Spleen (tissue), 11 donors: Measurements from ENCODE around the gene ARMC5. TPM values are rescaled to one million over a fixed set of nuclear protein-coding genes. Genes with fewer than 3 reads are reported as not detected.

ENCODE experiments used
- DNase-seq: peaks from one replicate; pipeline ENCODE4 v3.0.0-alpha.2; 2020
- H3K27ac ChIP-seq, 8 donors: fragments of 200-600 bp; sonication (generic) in 7 of 8; 1 replicate in 4 of 8; 2 replicates in 4 of 8; pipeline versions ENCODE4 v1.5.0 to v1.8.0; 2016 to 2021; ENCODE audit warnings: inconsistent platforms in 4 of 8, mild to moderate bottlenecking in 4 of 8, moderate library complexity in 1 of 8
- H3K27me3 ChIP-seq, 7 donors: fragments of 200-600 bp; sonication (generic) in 6 of 7; replicated peaks in 1 of 7; 1 replicate in 4 of 7; 2 replicates in 3 of 7; pipeline versions ENCODE4 v1.5.0 to v1.8.0; 2016 to 2021; ENCODE audit warnings: inconsistent platforms in 3 of 7, mild to moderate bottlenecking in 1 of 7
- H3K36me3 ChIP-seq, 6 donors: fragments of 200-600 bp; sonication (generic) in 5 of 6; 1 replicate in 4 of 6; 2 replicates in 2 of 6; pipeline versions ENCODE4 v1.5.0 to v1.8.0; 2016 to 2021; ENCODE audit warnings: inconsistent platforms in 2 of 6
- H3K4me1 ChIP-seq, 6 donors: fragments of 200-600 bp; sonication (generic) in 5 of 6; 1 replicate in 3 of 6; 2 replicates in 3 of 6; pipeline versions ENCODE4 v1.5.0 to v1.8.0; 2016 to 2021; ENCODE audit warnings: inconsistent platforms in 3 of 6
- H3K4me3 ChIP-seq, 8 donors: fragments of 200-600 bp; sonication (generic) in 7 of 8; 1 replicate in 4 of 8; 2 replicates in 4 of 8; pipeline versions ENCODE4 v1.5.0 to v1.8.0; 2016 to 2021; ENCODE audit warnings: inconsistent platforms in 4 of 8, mild to moderate bottlenecking in 4 of 8, moderate library complexity in 2 of 8
- H3K9me3 ChIP-seq, 8 donors: fragments of 200-600 bp; sonication (generic) in 7 of 8; 1 replicate in 4 of 8; 2 replicates in 4 of 8; pipeline versions ENCODE4 v1.5.0 to v1.8.0; 2016 to 2021; ENCODE audit warnings: inconsistent platforms in 4 of 8
- CTCF ChIP-seq, 11 experiments: fragments of 200-600 bp in 7 of 11; fragments of 450-650 bp in 4 of 11; sonication (generic) in 4 of 11; IDR thresholded peaks in 8 of 11; conservative IDR thresholded peaks in 3 of 11; 1 replicate in 7 of 11; 2 replicates in 4 of 11; pipeline versions ENCODE4 v1.4.0 to v1.8.0; 2016 to 2021; ENCODE audit warnings: antibody characterized with exemption in 11 of 11, inconsistent platforms in 4 of 11, mild to moderate bottlenecking in 1 of 11
- POLR2A ChIP-seq, 3 donors: fragments of 450-650 bp; IDR thresholded peaks; one replicate each; pipeline ENCODE4 v1.5.1; 2017; ENCODE audit warnings: antibody characterized with exemption in 3 of 3, mild to moderate bottlenecking in 1 of 3
- POLR2AphosphoS5 ChIP-seq, 3 donors: sonication (generic); formaldehyde crosslinking; IDR thresholded peaks; one replicate each; pipeline ENCODE4 v1.5.1; 2017; ENCODE audit warnings: antibody characterized with exemption in 3 of 3
- WGBS, 5 donors: extraction: QIAGEN DNeasy Blood & Tissue Kit in 3 of 5; methylation state at CpG; one replicate each; pipeline versions ENCODE4 v1.1.5 to v1.1.7; 2013 to 2018; 5-methylcytosine and 5-hydroxymethylcytosine counted together
- intact Hi-C: fragments of 100-400 bp; cut with DNase I; formaldehyde crosslinking; loops from one replicate; pipeline ENCODE4 v1.15.0; 2023; ENCODE audit warnings: low total_unique reads
- polyA plus RNA-seq, 3 donors: library from polyadenylated mRNA; stranded (reverse); fragments of 200-250 nt; gene quantifications; one replicate each; pipeline ENCODE4 v1.2.1, GENCODE V29; 2013
- total RNA-seq, 7 donors: library from RNA; depleted of rRNA in 3 of 7; stranded (reverse); fragments of >200 nt in 3 of 7; fragmentation: NEBNext Ultra II Directional in 4 of 7; extraction: Animal tissue kit (Norgen Biotek cat#: 25700) in 4 of 7; gene quantifications; one replicate each; pipeline versions ENCODE4 v1.1.0 to v1.2.1, GENCODE V29; 2016 to 2021
- donor health status: healthy with polysubstance abuse.
- donor health status: DM: no; HTN: no; CAD: no; lungs with moderate emphysema.
- donor health status: DM: no; HTN: no; CAD: no.
- donor health status: Bipolar disorder and iron deficiency.
- donor health status: healthy.
- donor health status: DM: no; HTN: no; CAD: no.
- donor health status: DM: yes; HTN: yes; CAD: no.

Gene ARMC5
- total and polyA plus RNA-seq, 10 donors: 8.8 to 23.5 (median 11.8) TPM

- peak within 1 kb of the TSS; percentile 86 to 98 (median 94) for H3K4me3 ChIP-seq
- H3K36me3 ChIP-seq: peaks cover 0 to 16% (median 0%) of the 10 kb centered on the region in 6 donors
- H3K4me1 ChIP-seq: peaks cover 22 to 69% (median 57%) of the 10 kb centered on the region in 6 donors
- no peaks in the 10 kb centered on the region for H3K9me3 ChIP-seq
- TF ChIP-seq POLR2A (IDR thresholded peaks at IDR 0.05): peak in 2 of 3 donors; percentile 56 to 63
- peak; percentile 95 to 97 (median 97) for TF ChIP-seq POLR2AphosphoS5 (IDR thresholded peaks at IDR 0.05)
- TF ChIP-seq CTCF (IDR thresholded peaks at IDR 0.05 in 8 of 11, conservative IDR thresholded peaks at IDR 0.05 in 3 of 11): no peak
- 0 to 1% (median 0%) methylated on average over 14 to 65 of the region's 65 CpGs for WGBS, 5 donors
- peak; percentile 98 for DNase-seq
- H3K27me3 ChIP-seq: no peaks in the 10 kb centered on the region
- H3K27ac ChIP-seq: peak within 1 kb of the TSS; percentile 91 to 96 (median 93)
- intact Hi-C loops: no loop called here
These were observed 48.8 kb downstream of the ARMC5 start, which contains the start of gene RUSF1 for GRCh38 chr16:31507929-31508705. Gene RUSF1, minus strand, starts transcription at chr16:31508391. Its CDS starts 18 bp downstream, at chr16:31508373.

- Histone ChIP-seq H3K4me1 (peaks cover 22 to 63% (median 53%) of the 10 kb centered on the region in 6 donors), H3K27me3 (no peaks in the 10 kb centered on the region), H3K36me3 (peaks cover 0 to 16% (median 0%) of the 10 kb centered on the region in 6 donors), H3K4me3 (peak overlapping the region; percentile 86 to 98 (median 94)), H3K9me3 (no peaks in the 10 kb centered on the region), H3K27ac (peak overlapping the region; percentile 91 to 96 (median 93))
- intact Hi-C loops: no loop called here
- 14 to 21% (median 17%) methylated on average over 6 of the region's 6 CpGs for WGBS, 5 donors
- DNase-seq: no peak
- no peak for TF ChIP-seq POLR2A (IDR thresholded peaks at IDR 0.05)
- no peak for TF ChIP-seq CTCF (IDR thresholded peaks at IDR 0.05 in 8 of 11, conservative IDR thresholded peaks at IDR 0.05 in 3 of 11)
- no peak for TF ChIP-seq POLR2AphosphoS5 (IDR thresholded peaks at IDR 0.05)
These were observed 49.5 kb downstream of the ARMC5 start for GRCh38 chr16:31508706-31509195.

- DNase-seq: no peak
- intact Hi-C loops: no loop called here
- WGBS, 5 donors: 68 to 93% (median 79%) methylated on average over 6 of the region's 6 CpGs
- no peaks in the 10 kb centered on the region for H3K36me3 ChIP-seq
- no peaks in the 10 kb centered on the region for H3K27me3 ChIP-seq
- no peak overlapping the region for H3K27ac ChIP-seq
- H3K9me3 ChIP-seq: peaks cover 0 to 13% (median 0%) of the 10 kb centered on the region in 8 donors
- H3K4me1 ChIP-seq: peaks cover 0 to 21% (median 14%) of the 10 kb centered on the region in 6 donors
- TF ChIP-seq POLR2A (IDR thresholded peaks at IDR 0.05) (no peak), CTCF (IDR thresholded peaks at IDR 0.05 in 8 of 11, conservative IDR thresholded peaks at IDR 0.05 in 3 of 11) (no peak), POLR2AphosphoS5 (IDR thresholded peaks at IDR 0.05) (no peak)
- no peak overlapping the region for H3K4me3 ChIP-seq
These were observed 53.8 kb downstream of the ARMC5 start for GRCh38 chr16:31513126-31513525.

- Histone ChIP-seq H3K9me3 (peaks cover 0 to 13% (median 0%) of the 10 kb centered on the region in 8 donors), H3K27ac (no peak overlapping the region), H3K27me3 (no peaks in the 10 kb centered on the region), H3K36me3 (no peaks in the 10 kb centered on the region), H3K4me3 (no peak overlapping the region), H3K4me1 (peaks cover 0 to 16% (median 10%) of the 10 kb centered on the region in 6 donors)
- DNase-seq: no peak
- intact Hi-C loops: no loop called here
- no peak for TF ChIP-seq CTCF (IDR thresholded peaks at IDR 0.05 in 8 of 11, conservative IDR thresholded peaks at IDR 0.05 in 3 of 11)
- TF ChIP-seq POLR2A (IDR thresholded peaks at IDR 0.05): no peak
- TF ChIP-seq POLR2AphosphoS5 (IDR thresholded peaks at IDR 0.05): no peak
These were observed 54.6 kb downstream of the ARMC5 start for GRCh38 chr16:31513884-31514283.
